NCI-H446 treated with DMSO at 0.1 percent for 48 hours (cell line): ENCODE results near the gene AKIRIN1.
"Not testable (repeated sequence)": the region's sequence is repeated elsewhere in the genome, so short reads cannot be mapped to it uniquely, and the experiment has no call there.

Experiments used
- DNase-seq: peaks from one replicate; lab custom pipeline; 2025; lab: John Stamatoyannopoulos, UW

The AKIRIN1 gene

GRCh38 chr1:38990738-38991637 is at the start of gene AKIRIN1:
TSS of gene AKIRIN1 (plus strand) at chr1:38991276. CDS start at chr1:38991381, 105 bp downstream.
- peak; percentile 95 for DNase-seq

- DNase-seq, result no peak
Measured at GRCh38 chr1:38941527-38942019, 49.5 kb upstream of the AKIRIN1 start, which contains the start of gene RHBDL2. TSS of gene RHBDL2 (minus strand) at chr1:38941830. CDS start at chr1:38919212, 22,618 bp downstream.

- no peak for DNase-seq
Measured at GRCh38 chr1:38942664-38943428, 48.2 kb upstream of the AKIRIN1 start.

- no peak for DNase-seq
Measured at GRCh38 chr1:38944547-38944946, 46.5 kb upstream of the AKIRIN1 start.

- no peak for DNase-seq
Measured at GRCh38 chr1:38950553-38950952, 40.5 kb upstream of the AKIRIN1 start.

- no peak for DNase-seq
Measured at GRCh38 chr1:38953433-38953860, 37.6 kb upstream of the AKIRIN1 start.

GRCh38 chr1:38958967-38959366 is 32.1 kb upstream of the AKIRIN1 start:
- DNase-seq, result no peak

GRCh38 chr1:38962113-38962512 is 29.0 kb upstream of the AKIRIN1 start:
- no peak for DNase-seq

GRCh38 chr1:38962560-38962959 is 28.5 kb upstream of the AKIRIN1 start:
- DNase-seq, result no peak

- no peak for DNase-seq
Measured at GRCh38 chr1:38964140-38964548, 26.9 kb upstream of the AKIRIN1 start.

GRCh38 chr1:38973145-38973544 is 17.9 kb upstream of the AKIRIN1 start:
- not testable (repeated sequence) for DNase-seq

- DNase-seq, result no peak
Measured at GRCh38 chr1:38973659-38974437, 17.2 kb upstream of the AKIRIN1 start.

- DNase-seq, result not testable (repeated sequence)
Measured at GRCh38 chr1:38977399-38978244, 13.5 kb upstream of the AKIRIN1 start.

GRCh38 chr1:38978245-38978542 is 12.9 kb upstream of the AKIRIN1 start:
- not testable (repeated sequence) for DNase-seq

- DNase-seq, result not testable (repeated sequence)
Measured at GRCh38 chr1:38979380-38979779, 11.7 kb upstream of the AKIRIN1 start.

GRCh38 chr1:38989979-38990378 is 1.1 kb upstream of the AKIRIN1 start:
- DNase-seq, result no peak

GRCh38 chr1:38990386-38990737 is 714 bp upstream of the AKIRIN1 start:
- DNase-seq, result no peak

- no peak for DNase-seq
Measured at GRCh38 chr1:38991638-38992411, 749 bp downstream of the AKIRIN1 start.

GRCh38 chr1:38992412-38993111 is 1.5 kb downstream of the AKIRIN1 start:
- DNase-seq, result no peak

- no peak for DNase-seq
Measured at GRCh38 chr1:38994196-38994595, 3.1 kb downstream of the AKIRIN1 start.
